GM19035 (cell line): ENCODE results near the gene ARHGAP36.

ENCODE experiments used
- ATAC-seq: cut with Tn5 transposase; IDR thresholded peaks from one replicate; pipeline ENCODE4 v1.9.1; 2021; ENCODE audit not compliant: unreplicated experiment

Gene ARHGAP36

GRCh38 chrX:131058136-131058868 is at the start of gene ARHGAP36:
ARHGAP36 (plus strand) TSS chrX:131058346; CDS start chrX:131081666, 23,320 bp downstream.
- ATAC-seq = no peak

- ATAC-seq = no peak
Measured at GRCh38 chrX:131010186-131010585, 48.0 kb upstream of the ARHGAP36 start.

GRCh38 chrX:131025336-131025735 is 32.8 kb upstream of the ARHGAP36 start:
- no peak for ATAC-seq

- ATAC-seq = no peak
Measured at GRCh38 chrX:131032354-131033230, 25.6 kb upstream of the ARHGAP36 start.

GRCh38 chrX:131034063-131034462 is 24.1 kb upstream of the ARHGAP36 start:
- ATAC-seq = no peak

GRCh38 chrX:131040781-131041180 is 17.4 kb upstream of the ARHGAP36 start:
- ATAC-seq = no peak

- no peak for ATAC-seq
Measured at GRCh38 chrX:131041667-131042066, 16.5 kb upstream of the ARHGAP36 start.

- no peak for ATAC-seq
Measured at GRCh38 chrX:131045726-131046125, 12.4 kb upstream of the ARHGAP36 start.

- no peak for ATAC-seq
Measured at GRCh38 chrX:131046596-131046995, 11.6 kb upstream of the ARHGAP36 start.

- ATAC-seq = no peak
Measured at GRCh38 chrX:131047180-131047579, 11.0 kb upstream of the ARHGAP36 start.

- ATAC-seq = no peak
Measured at GRCh38 chrX:131053076-131053475, 5.1 kb upstream of the ARHGAP36 start.

- no peak for ATAC-seq
Measured at GRCh38 chrX:131054906-131055305, 3.2 kb upstream of the ARHGAP36 start.

GRCh38 chrX:131057706-131058105 is 440 bp upstream of the ARHGAP36 start:
- no peak for ATAC-seq

GRCh38 chrX:131059246-131059645 is 1.1 kb downstream of the ARHGAP36 start:
- ATAC-seq = no peak

GRCh38 chrX:131060147-131060546 is 2.0 kb downstream of the ARHGAP36 start:
- ATAC-seq = no peak

- no peak for ATAC-seq
Measured at GRCh38 chrX:131061306-131061705, 3.2 kb downstream of the ARHGAP36 start.

- ATAC-seq = no peak
Measured at GRCh38 chrX:131063613-131064012, 5.5 kb downstream of the ARHGAP36 start.

GRCh38 chrX:131066237-131066636 is 8.1 kb downstream of the ARHGAP36 start:
- ATAC-seq = no peak

GRCh38 chrX:131067216-131067615 is 9.1 kb downstream of the ARHGAP36 start:
- no peak for ATAC-seq

GRCh38 chrX:131067846-131068745 is 9.9 kb downstream of the ARHGAP36 start:
- no peak for ATAC-seq
